Measurements from ENCODE around the gene UGT1A6. TPM values are rescaled to one million over a fixed set of nuclear protein-coding genes. Genes with fewer than 3 reads are reported as not detected.
"Not testable (repeated sequence)": the region's sequence is repeated elsewhere in the genome, so short reads cannot be mapped to it uniquely, and the experiment has no call there.

UGT1A6 gene
- total and polyA plus RNA-seq, 2 experiments from 2014 or later: not detected

- H2AFZ ChIP-seq: no peak overlapping the region
- H3K9me3 ChIP-seq (ENCODE audit: low read depth): no peaks in the 10 kb centered on the region
- H3K27ac ChIP-seq: peak overlapping the region; percentile 61
- peaks cover 12% of the 10 kb centered on the region; the same call in 1 of the 2 replicates for H3K27me3 ChIP-seq (replicated peaks; ENCODE audit: insufficient read depth)
- no peaks in the 10 kb centered on the region for H3K79me2 ChIP-seq (ENCODE audit: insufficient read depth)
- in situ Hi-C loops (cut with MboI): no loop called here
- no peaks in the 10 kb centered on the region for H3F3A ChIP-seq (ENCODE audit: insufficient read depth)
- 14 to 37% methylated on average over 1 of the region's 1 CpG for WGBS, 2 experiments (ENCODE audit: low coverage in 1 of 2, low lambda C conversion rate in 2 of 2, missing lambda C conversion rate in 2 of 2)
- H3K4me3 ChIP-seq: no peak overlapping the region
- no peak overlapping the region for H3K9ac ChIP-seq
- no peaks in the 10 kb centered on the region for H4K20me1 ChIP-seq (ENCODE audit: insufficient read depth)
- no peak for TF ChIP-seq EZH2 (IDR thresholded peaks at IDR 0.05; ENCODE audit: insufficient read depth, poor library complexity, severe bottlenecking)
- TF ChIP-seq EZH2phosphoT487 (IDR thresholded peaks at IDR 0.05; ENCODE audit: insufficient read depth, low read depth): no peak
- H3K4me1 ChIP-seq (ENCODE audit: insufficient read depth): no peaks in the 10 kb centered on the region
- no peaks in the 10 kb centered on the region for H3K9me2 ChIP-seq (ENCODE audit: insufficient read depth)
- peak; percentile 43 for DNase-seq
- H3K36me3 ChIP-seq (ENCODE audit: low read depth): no peaks in the 10 kb centered on the region
- no peak overlapping the region for H3K4me2 ChIP-seq (ENCODE audit: unreplicated experiment)
Measured at GRCh38 chr2:233700028-233700635, 7.4 kb downstream of the UGT1A6 start.

GRCh38 chr2:233700842-233701241, 8.2 kb downstream of the UGT1A6 start:
- H3K79me2 ChIP-seq (ENCODE audit: insufficient read depth); H3K27ac ChIP-seq; in situ Hi-C loops (cut with MboI); H3K36me3 ChIP-seq (ENCODE audit: low read depth); H3K4me2 ChIP-seq (ENCODE audit: unreplicated experiment); H3K9me3 ChIP-seq (ENCODE audit: low read depth); H3K9ac ChIP-seq; H2AFZ ChIP-seq; H4K20me1 ChIP-seq (ENCODE audit: insufficient read depth); H3K4me3 ChIP-seq; H3K4me1 ChIP-seq (ENCODE audit: insufficient read depth); H3F3A ChIP-seq (ENCODE audit: insufficient read depth); DNase-seq; H3K9me2 ChIP-seq (ENCODE audit: insufficient read depth): not testable (repeated sequence)
- WGBS, 2 experiments (ENCODE audit: low coverage in 1 of 2, low lambda C conversion rate in 2 of 2, missing lambda C conversion rate in 2 of 2): 70 to 72% methylated on average over 5 of the region's 5 CpGs
- peaks cover 12% of the 10 kb centered on the region; the same call in 1 of the 2 replicates for H3K27me3 ChIP-seq (replicated peaks; ENCODE audit: insufficient read depth)

GRCh38 chr2:233702238-233702637, 9.5 kb downstream of the UGT1A6 start:
- H3K9ac ChIP-seq: no peak overlapping the region
- H3K4me3 ChIP-seq: no peak overlapping the region
- no peak overlapping the region for H3K4me2 ChIP-seq (ENCODE audit: unreplicated experiment)
- no peaks in the 10 kb centered on the region for H3F3A ChIP-seq (ENCODE audit: insufficient read depth)
- 41 to 44% methylated on average over 3 of the region's 3 CpGs for WGBS, 2 experiments (ENCODE audit: low coverage in 1 of 2, low lambda C conversion rate in 2 of 2, missing lambda C conversion rate in 2 of 2)
- H3K9me2 ChIP-seq (ENCODE audit: insufficient read depth): no peaks in the 10 kb centered on the region
- no peaks in the 10 kb centered on the region for H4K20me1 ChIP-seq (ENCODE audit: insufficient read depth)
- H2AFZ ChIP-seq: no peak overlapping the region
- H3K27ac ChIP-seq: no peak overlapping the region
- TF ChIP-seq EZH2 (IDR thresholded peaks at IDR 0.05; ENCODE audit: insufficient read depth, poor library complexity, severe bottlenecking) (no peak), EZH2phosphoT487 (IDR thresholded peaks at IDR 0.05; ENCODE audit: insufficient read depth, low read depth) (no peak)
- in situ Hi-C loops (cut with MboI): no loop called here
- H3K79me2 ChIP-seq (ENCODE audit: insufficient read depth): no peaks in the 10 kb centered on the region
- peaks cover 11% of the 10 kb centered on the region; the same call in 1 of the 2 replicates for H3K27me3 ChIP-seq (replicated peaks; ENCODE audit: insufficient read depth)
- H3K36me3 ChIP-seq (ENCODE audit: low read depth): no peaks in the 10 kb centered on the region
- H3K4me1 ChIP-seq (ENCODE audit: insufficient read depth): no peaks in the 10 kb centered on the region
- H3K9me3 ChIP-seq (ENCODE audit: low read depth): no peaks in the 10 kb centered on the region
- DNase-seq: no peak

- DNase-seq: no peak
- no peak overlapping the region for H3K27ac ChIP-seq
- in situ Hi-C loops (cut with MboI): no loop called here
Measured at GRCh38 chr2:233705911-233706506, 13.3 kb downstream of the UGT1A6 start.

More at GRCh38 chr2:233705911-233706506, 13.3 kb downstream of the UGT1A6 start:
- Histone ChIP-seq H3K4me1 (ENCODE audit: insufficient read depth) (peaks cover 8% of the 10 kb centered on the region; the same call in 1 of the 2 replicates), H3K9me3 (ENCODE audit: low read depth) (no peaks in the 10 kb centered on the region), H3K36me3 (ENCODE audit: low read depth) (no peaks in the 10 kb centered on the region), H3K4me2 (ENCODE audit: unreplicated experiment) (no peak overlapping the region), H3K9ac (no peak overlapping the region), H3K27me3 (replicated peaks; ENCODE audit: insufficient read depth) (peaks cover 20% of the 10 kb centered on the region), H3K79me2 (ENCODE audit: insufficient read depth) (no peaks in the 10 kb centered on the region), H4K20me1 (ENCODE audit: insufficient read depth) (no peaks in the 10 kb centered on the region), H3K9me2 (ENCODE audit: insufficient read depth) (no peaks in the 10 kb centered on the region), H3K4me3 (no peak overlapping the region), H3F3A (ENCODE audit: insufficient read depth) (no peaks in the 10 kb centered on the region), H2AFZ (no peak overlapping the region)
- 44 to 54% methylated on average over 4 of the region's 4 CpGs for WGBS, 2 experiments (ENCODE audit: low coverage in 1 of 2, low lambda C conversion rate in 2 of 2, missing lambda C conversion rate in 2 of 2)
- TF ChIP-seq EZH2 (IDR thresholded peaks at IDR 0.05; ENCODE audit: insufficient read depth, poor library complexity, severe bottlenecking): no peak
- no peak for TF ChIP-seq EZH2phosphoT487 (IDR thresholded peaks at IDR 0.05; ENCODE audit: insufficient read depth, low read depth)

Data from GM23248 (cell line).